H1 (cell line): Measurements from ENCODE around the gene PRG3.

Experiments
- CEBPB ChIP-seq: IDR thresholded peaks from 2 replicates; pipeline ENCODE4 v1.6.1; 2012; ENCODE audit warnings: low read depth, low read length
- CTCF ChIP-seq, 3 experiments: IDR thresholded peaks; 1 replicate in 2 of 3; 2 replicates in 1 of 3; pipeline versions ENCODE4 v1.5.1 to v1.6.1; 2011; ENCODE audit warnings: low read length in 3 of 3, mild to moderate bottlenecking in 3 of 3, inconsistent platforms in 2 of 3, low read depth in 1 of 3, moderate library complexity in 1 of 3; ENCODE audit not compliant: insufficient read depth in 1 of 3; ENCODE audit errors: control extremely low read depth in 1 of 3
- EGR1 ChIP-seq: IDR thresholded peaks from 2 replicates; pipeline ENCODE4 v1.6.1; 2011; ENCODE audit warnings: low read depth, low read length, borderline replicate concordance
- EZH2 ChIP-seq: fragments of 200-600 bp; sonication (generic); IDR thresholded peaks from 2 replicates; pipeline ENCODE4 v1.7.1; 2012; ENCODE audit warnings: low read depth, mild to moderate bottlenecking, moderate library complexity, low read length, inconsistent platforms; ENCODE audit not compliant: severe bottlenecking
- MAFK ChIP-seq: IDR thresholded peaks from 2 replicates; pipeline ENCODE4 v1.6.1; 2012; ENCODE audit warnings: low read depth, mild to moderate bottlenecking, improper control_type of control experiment, low read length
- POLR2A ChIP-seq, 2 experiments: IDR thresholded peaks; 1 replicate in 1 of 2; 2 replicates in 1 of 2; pipeline ENCODE4 v1.6.1; 2011; ENCODE audit warnings: low read depth in 2 of 2, low read length in 2 of 2, mild to moderate bottlenecking in 2 of 2; ENCODE audit errors: control extremely low read depth in 1 of 2
- POLR2AphosphoS5 ChIP-seq: IDR thresholded peaks from 2 replicates; pipeline ENCODE4 v1.6.1; 2011; ENCODE audit warnings: low read depth, low read length
- RXRA ChIP-seq: IDR thresholded peaks from 2 replicates; pipeline ENCODE4 v1.6.1; 2011; ENCODE audit warnings: low read depth, mild to moderate bottlenecking, low read length, moderate library complexity; ENCODE audit not compliant: insufficient read depth
- TCF12 ChIP-seq: IDR thresholded peaks from 2 replicates; pipeline ENCODE4 v1.6.1; 2011; ENCODE audit warnings: low read depth, mild to moderate bottlenecking, low read length
- TF ChIP-seq, protein P1 (sequence below): IDR thresholded peaks from 2 replicates; pipeline ENCODE4 v1.6.1; 2011; ENCODE audit warnings: low read depth, mild to moderate bottlenecking, low read length; ENCODE audit not compliant: insufficient read depth

DNA sequence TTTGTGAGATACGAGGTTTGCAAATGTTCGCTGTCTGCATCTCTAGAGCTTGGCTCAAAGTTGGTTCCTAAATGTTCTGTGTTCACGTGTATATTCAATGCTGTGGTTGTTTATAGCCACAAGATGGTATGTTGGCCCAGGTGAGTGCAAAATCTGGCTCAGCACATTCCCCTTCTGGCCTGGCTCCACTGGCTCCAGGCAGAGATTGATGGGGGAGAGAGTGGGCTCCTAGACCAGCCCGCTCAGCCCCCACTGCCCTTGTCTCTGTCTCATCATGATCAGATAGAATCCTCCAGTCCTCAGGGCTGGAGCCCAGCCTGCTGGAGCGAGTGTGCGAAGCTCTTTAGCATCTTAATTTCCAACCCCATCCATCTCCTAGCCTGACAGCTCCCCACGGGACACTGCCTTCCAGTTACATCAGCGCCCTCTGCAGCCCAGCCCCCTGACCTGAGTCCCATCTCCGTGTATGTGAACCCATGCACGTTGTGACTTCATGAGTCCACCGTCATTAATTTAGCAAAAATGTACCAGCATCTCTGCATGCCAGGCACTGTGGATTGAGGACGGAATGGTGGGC is 40.8 kb downstream of the PRG3 start:
- TF ChIP-seq CTCF (IDR thresholded peaks at IDR 0.05; ENCODE audit: control extremely low read depth in 1 of 3, insufficient read depth in 1 of 3, low read depth in 1 of 3, low read length in 3 of 3): peak; percentile 39 to 68 (median 64)
- no peak for TF ChIP-seq POLR2AphosphoS5
- no peak for TF ChIP-seq RXRA
- TF ChIP-seq POLR2A (IDR thresholded peaks at IDR 0.05; ENCODE audit: control extremely low read depth in 1 of 2, low read depth in 2 of 2, low read length in 2 of 2): no peak
- TF ChIP-seq EGR1: no peak
- TF ChIP-seq EZH2: no peak
- no peak for TF ChIP-seq CEBPB
- no peak for TF ChIP-seq MAFK
- no peak for TF ChIP-seq TCF12
- TF ChIP-seq, protein P1, sequence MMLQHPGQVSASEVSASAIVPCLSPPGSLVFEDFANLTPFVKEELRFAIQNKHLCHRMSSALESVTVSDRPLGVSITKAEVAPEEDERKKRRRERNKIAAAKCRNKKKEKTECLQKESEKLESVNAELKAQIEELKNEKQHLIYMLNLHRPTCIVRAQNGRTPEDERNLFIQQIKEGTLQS: no peak
